Medulla oblongata (tissue), 1 donor: ENCODE results near the gene CAMKK2.

Experiments used
- DNase-seq: peaks from one replicate; pipeline ENCODE4 v3.0.0-alpha.2; 2015; ENCODE audit errors: extremely low spot score

CAMKK2 gene

GRCh38 chr12:121198949-121199348, 97.6 kb downstream of the CAMKK2 start:
- no peak for DNase-seq

GRCh38 chr12:121196902-121197301, 99.6 kb downstream of the CAMKK2 start:
- DNase-seq = peak; percentile 87

GRCh38 chr12:121191151-121191550, 105.4 kb downstream of the CAMKK2 start:
- DNase-seq = no peak

GRCh38 chr12:121190523-121191031, 105.9 kb downstream of the CAMKK2 start:
- DNase-seq = peak; percentile 40

GRCh38 chr12:121189619-121190155, 106.8 kb downstream of the CAMKK2 start:
- no peak for DNase-seq

- no peak for DNase-seq
Measured at GRCh38 chr12:121189131-121189530, 107.4 kb downstream of the CAMKK2 start.

- no peak for DNase-seq
Measured at GRCh38 chr12:121188227-121188626, 108.3 kb downstream of the CAMKK2 start.
